GM19099 (cell line): ENCODE measurements around the gene GGA3.

Source experiments
- POLR2A ChIP-seq: IDR thresholded peaks from 3 replicates; pipeline ENCODE4 v1.6.1; 2011; ENCODE audit warnings: low read depth; ENCODE audit not compliant: insufficient read length; ENCODE audit errors: extremely low read depth

Gene GGA3

GRCh38 chr17:75287221-75287620 lies 25.8 kb upstream of the GGA3 start:
- TF ChIP-seq POLR2A, result no peak

- TF ChIP-seq POLR2A, result no peak
These were observed 23.7 kb upstream of the GGA3 start for GRCh38 chr17:75285123-75285522.

GRCh38 chr17:75277664-75278071 lies 16.3 kb upstream of the GGA3 start:
- TF ChIP-seq POLR2A, result no peak

GRCh38 chr17:75273977-75274708 lies 12.7 kb upstream of the GGA3 start:
- TF ChIP-seq POLR2A, result no peak

- TF ChIP-seq POLR2A, result no peak
These were observed 11.4 kb upstream of the GGA3 start for GRCh38 chr17:75272848-75273184.

- no peak for TF ChIP-seq POLR2A
These were observed 10.8 kb upstream of the GGA3 start for GRCh38 chr17:75271955-75272847.

- peak; percentile 76 for TF ChIP-seq POLR2A
These were observed 10.0 kb upstream of the GGA3 start for GRCh38 chr17:75271233-75271954.

- TF ChIP-seq POLR2A, result peak; percentile 74
These were observed 9.5 kb upstream of the GGA3 start, which contains the start of gene MIF4GD for GRCh38 chr17:75270966-75271232. Gene MIF4GD, minus strand, starts transcription at chr17:75271231. Its CDS starts 1,036 bp downstream, at chr17:75270195.

GRCh38 chr17:75270218-75270965 lies 9.0 kb upstream of the GGA3 start:
- TF ChIP-seq POLR2A, result peak; percentile 26

GRCh38 chr17:75269844-75270217 lies 8.4 kb upstream of the GGA3 start:
- no peak for TF ChIP-seq POLR2A

- peak; percentile 9 for TF ChIP-seq POLR2A
These were observed 6.2 kb upstream of the GGA3 start for GRCh38 chr17:75267411-75268232.

GRCh38 chr17:75267153-75267410 lies 5.7 kb upstream of the GGA3 start:
- no peak for TF ChIP-seq POLR2A

- no peak for TF ChIP-seq POLR2A
These were observed 5.1 kb upstream of the GGA3 start for GRCh38 chr17:75266316-75267152.
